WERI-Rb-1 (cell line): Measurements from ENCODE around the gene DIAPH1.

ENCODE experiments used
- DNase-seq: peaks from one replicate; pipeline ENCODE4 v3.0.0-alpha.2; 2020
- H3K27ac ChIP-seq: fragments of 250-450 bp; sonication (Bioruptor Pico); 2 replicates; pipeline ENCODE4 v1.5.1; 2020; ENCODE audit warnings: mild to moderate bottlenecking, moderate library complexity
- H3K27me3 ChIP-seq: fragments of 250-450 bp; sonication (Bioruptor Pico); 2 replicates; pipeline ENCODE4 v1.5.1; 2021; ENCODE audit warnings: mild to moderate bottlenecking, low read depth, moderate library complexity; ENCODE audit not compliant: insufficient read depth, severe bottlenecking
- H3K36me3 ChIP-seq: fragments of 250-450 bp; sonication (Bioruptor Pico); 2 replicates; pipeline ENCODE4 v1.5.1; 2020; ENCODE audit warnings: mild to moderate bottlenecking, moderate library complexity
- H3K4me3 ChIP-seq: 2 replicates; pipeline ENCODE4 v1.5.1; 2011; ENCODE audit warnings: low read depth, mild to moderate bottlenecking, control low read depth, low read length
- H3K9me3 ChIP-seq: fragments of 250-450 bp; sonication (Bioruptor Pico); 2 replicates; pipeline ENCODE4 v1.5.1; 2021; ENCODE audit warnings: mild to moderate bottlenecking, moderate library complexity; ENCODE audit not compliant: severe bottlenecking
- CTCF ChIP-seq: IDR thresholded peaks from 2 replicates; pipeline ENCODE4 v1.5.1; 2011; ENCODE audit warnings: low read depth, mild to moderate bottlenecking, control low read depth, inconsistent platforms, low read length

DIAPH1 gene

GRCh38 chr5:141519605-141520565 lies 98.9 kb downstream of the DIAPH1 start:
- Histone ChIP-seq H3K36me3 (peaks cover 68% of the 10 kb centered on the region), H3K27me3 (no peaks in the 10 kb centered on the region), H3K4me3 (no peak overlapping the region), H3K27ac (no peak overlapping the region), H3K9me3 (peaks cover 2% of the 10 kb centered on the region)
- no peak for TF ChIP-seq CTCF
- no peak for DNase-seq

- no peak overlapping the region for H3K4me3 ChIP-seq
- peaks cover 59% of the 10 kb centered on the region for H3K36me3 ChIP-seq
- no peak for TF ChIP-seq CTCF
- no peaks in the 10 kb centered on the region for H3K27me3 ChIP-seq
- no peak for DNase-seq
- peaks cover 2% of the 10 kb centered on the region for H3K9me3 ChIP-seq
- no peak overlapping the region for H3K27ac ChIP-seq
Observed at GRCh38 chr5:141518618-141519015, 100.2 kb downstream of the DIAPH1 start.

GRCh38 chr5:141517880-141518617 lies 100.8 kb downstream of the DIAPH1 start:
- no peak for TF ChIP-seq CTCF
- Histone ChIP-seq H3K27me3 (no peaks in the 10 kb centered on the region), H3K36me3 (peaks cover 57% of the 10 kb centered on the region), H3K4me3 (no peak overlapping the region), H3K9me3 (peaks cover 2% of the 10 kb centered on the region), H3K27ac (no peak overlapping the region)
- no peak for DNase-seq

- no peak for TF ChIP-seq CTCF
- H3K27ac ChIP-seq = no peak overlapping the region
Observed at GRCh38 chr5:141517312-141517711, 101.5 kb downstream of the DIAPH1 start.

GRCh38 chr5:141516672-141517025 lies 102.2 kb downstream of the DIAPH1 start:
- no peaks in the 10 kb centered on the region for H3K27me3 ChIP-seq
- peaks cover 51% of the 10 kb centered on the region for H3K36me3 ChIP-seq
- no peak for TF ChIP-seq CTCF
- H3K27ac ChIP-seq = no peak overlapping the region
- H3K9me3 ChIP-seq = no peaks in the 10 kb centered on the region
- no peak for DNase-seq
- no peak overlapping the region for H3K4me3 ChIP-seq

More at GRCh38 chr5:141517312-141517711, 101.5 kb downstream of the DIAPH1 start:
- peaks cover 57% of the 10 kb centered on the region for H3K36me3 ChIP-seq
- no peaks in the 10 kb centered on the region for H3K9me3 ChIP-seq
- H3K4me3 ChIP-seq = no peak overlapping the region
- no peaks in the 10 kb centered on the region for H3K27me3 ChIP-seq
- no peak for DNase-seq
